HG03432 (cell line): ENCODE data around the gene SUN3.
A peak's percentile ranks its signal among the peaks of the same experiment; 100 is the strongest.

Source experiments
- ATAC-seq: cut with Tn5 transposase; IDR thresholded peaks from one replicate; pipeline ENCODE4 v1.9.1; 2021; ENCODE audit warnings: mild to moderate bottlenecking, moderate library complexity; ENCODE audit not compliant: unreplicated experiment

The SUN3 gene

GRCh38 chr7:47979832-47980181 is 49.1 kb downstream of the SUN3 start:
- no peak for ATAC-seq

- peak; percentile 99 for ATAC-seq
These were observed 49.6 kb downstream of the SUN3 start, which contains the start of gene HUS1 for GRCh38 chr7:47979145-47979831. TSS of gene HUS1 (minus strand) at chr7:47979615. CDS start at chr7:47979519, 96 bp downstream.

- ATAC-seq: no peak
These were observed 50.1 kb downstream of the SUN3 start for GRCh38 chr7:47978790-47979144.

DNA sequence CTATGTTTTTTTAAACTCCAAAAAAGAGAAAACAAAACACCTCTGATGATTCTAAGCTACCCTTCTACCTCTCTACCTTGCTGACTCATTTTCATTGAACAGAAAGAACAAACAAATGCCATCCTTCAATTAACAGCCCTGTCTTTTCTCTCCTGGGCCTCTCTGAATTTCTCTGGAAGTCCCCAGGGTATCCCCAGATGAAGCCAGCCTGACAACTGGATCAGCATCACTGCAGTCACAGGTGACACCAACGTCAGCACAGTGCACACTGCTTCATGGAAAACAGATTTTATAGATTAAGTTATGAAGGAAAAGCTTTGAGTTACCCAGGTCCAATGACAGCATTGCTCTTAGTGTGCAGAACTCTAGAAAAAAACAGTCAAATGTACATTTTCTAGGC is 55.2 kb downstream of the SUN3 start:
- no peak for ATAC-seq

- ATAC-seq: no peak
These were observed 58.1 kb downstream of the SUN3 start for GRCh38 chr7:47970761-47971160.

GRCh38 chr7:47968847-47969774 is 59.8 kb downstream of the SUN3 start:
- ATAC-seq: peak; percentile 81

DNA sequence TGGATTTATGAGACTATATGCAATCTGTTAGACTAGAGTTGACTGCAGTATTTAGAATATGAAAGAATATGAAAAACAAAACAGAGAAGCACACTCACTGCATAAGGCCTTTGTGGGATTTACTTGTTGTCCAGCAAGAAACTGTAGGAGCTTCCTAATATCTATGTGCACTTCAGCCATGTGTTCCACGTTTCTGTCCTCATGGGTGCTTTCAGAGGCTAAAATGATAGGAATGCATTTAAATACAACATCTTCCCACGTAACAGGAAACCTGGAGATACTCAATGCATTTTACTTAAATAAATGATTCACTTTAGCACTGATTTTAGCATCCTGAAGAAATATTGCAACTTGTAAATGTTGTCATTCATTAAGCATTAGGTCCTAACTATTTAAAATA is 61.2 kb downstream of the SUN3 start:
- ATAC-seq: no peak

DNA sequence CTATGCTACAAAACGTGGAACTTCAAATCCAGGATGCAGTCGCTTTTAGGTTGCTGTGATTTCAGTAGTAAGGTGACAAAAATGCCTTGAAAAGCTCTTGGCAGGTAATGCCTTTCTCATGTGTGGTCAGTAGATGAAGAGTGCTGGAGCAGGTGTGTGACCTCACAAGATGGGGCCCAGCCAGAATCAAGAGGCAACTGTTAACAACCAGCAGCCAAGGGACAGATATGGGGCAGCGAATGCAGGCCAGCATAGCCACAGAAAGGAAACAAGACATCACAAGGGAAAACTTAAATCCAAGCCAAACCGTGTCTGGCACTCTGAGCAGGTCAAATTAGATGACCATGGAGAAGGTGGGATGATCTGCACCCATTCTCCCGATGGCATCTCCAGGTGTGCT is 61.8 kb downstream of the SUN3 start:
- ATAC-seq: no peak

GRCh38 chr7:47965456-47965855 is 63.5 kb downstream of the SUN3 start:
- no peak for ATAC-seq

- ATAC-seq: no peak
These were observed 66.6 kb downstream of the SUN3 start for GRCh38 chr7:47962262-47962661.

- no peak for ATAC-seq
These were observed 71.8 kb downstream of the SUN3 start for GRCh38 chr7:47957156-47957555.

- no peak for ATAC-seq
These were observed 72.7 kb downstream of the SUN3 start for GRCh38 chr7:47956220-47956619.

DNA sequence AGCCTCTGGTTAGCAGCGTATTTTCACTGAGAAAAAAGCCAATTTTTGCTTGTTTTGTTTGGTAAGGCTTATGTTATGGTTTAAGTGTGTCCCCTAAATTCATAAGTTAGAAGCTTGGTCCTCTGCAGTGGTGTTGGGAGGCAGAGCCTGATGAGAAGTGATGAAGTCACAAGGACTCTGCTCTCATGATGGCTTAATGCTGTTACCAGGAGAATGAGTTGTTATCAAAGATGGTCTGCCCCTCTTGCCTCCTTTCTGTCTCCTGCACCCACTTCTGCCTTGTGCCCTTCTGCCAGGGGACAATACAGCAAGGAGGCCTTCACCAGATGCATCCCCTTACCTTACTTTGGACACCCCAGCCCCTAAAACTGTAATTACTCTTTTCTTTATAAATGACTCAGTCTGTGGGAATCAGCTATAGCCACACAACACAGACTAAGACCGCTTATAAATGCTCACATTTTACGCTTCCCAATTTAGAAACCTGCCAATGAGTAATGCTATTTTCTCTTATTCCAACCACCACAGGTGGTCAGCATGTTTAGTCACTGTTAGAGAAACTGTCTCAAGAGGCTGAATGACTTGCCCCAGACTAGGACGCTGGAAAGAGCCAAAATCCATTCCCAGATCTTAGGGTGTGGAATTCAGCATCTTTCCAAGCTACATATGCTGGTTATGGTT is 74.5 kb downstream of the SUN3 start:
- ATAC-seq: peak; percentile 64

GRCh38 chr7:47953822-47954221 is 75.1 kb downstream of the SUN3 start:
- peak; percentile 77 for ATAC-seq

DNA sequence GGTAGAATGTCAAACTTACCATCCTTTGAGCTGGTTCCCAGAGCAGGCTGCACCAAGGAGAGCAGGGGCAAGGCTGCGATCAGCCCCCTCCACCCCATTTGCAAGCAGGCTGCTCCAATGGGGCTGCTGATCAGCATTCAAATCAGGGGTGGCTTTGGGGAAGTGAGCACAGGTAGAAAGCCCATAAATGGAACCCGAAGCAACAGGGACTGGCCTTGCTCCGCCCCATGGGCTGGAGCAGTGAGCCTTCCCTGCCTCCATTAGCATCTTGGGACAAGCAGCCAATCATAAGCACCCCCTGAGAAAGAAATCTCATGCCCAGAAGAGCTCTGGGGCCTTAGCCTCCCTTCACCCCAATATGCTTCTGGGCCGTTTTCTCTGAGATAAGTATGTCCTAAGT is 76.7 kb downstream of the SUN3 start:
- no peak for ATAC-seq

GRCh38 chr7:47951374-47951773 is 77.5 kb downstream of the SUN3 start:
- ATAC-seq: no peak

GRCh38 chr7:47950714-47951113 is 78.2 kb downstream of the SUN3 start:
- ATAC-seq: no peak

DNA sequence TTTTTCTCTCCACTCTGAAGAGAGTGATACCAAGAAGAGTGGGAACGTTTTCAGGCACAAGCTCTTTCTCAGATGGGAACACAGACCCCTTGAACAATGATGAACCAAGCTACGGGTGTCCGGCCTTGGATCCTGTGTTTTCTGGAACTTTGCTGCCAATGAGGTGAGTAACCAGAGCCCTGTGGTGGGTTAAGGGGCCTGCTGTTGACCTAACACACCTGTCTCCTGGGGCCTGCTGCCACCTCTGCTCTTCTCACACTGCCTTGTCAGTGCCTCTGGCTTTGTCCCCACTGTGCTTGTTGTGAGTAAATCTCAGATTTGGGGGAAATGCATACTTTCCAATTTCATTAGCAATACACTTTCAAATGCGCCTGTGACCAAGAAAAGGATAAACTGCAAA is 79.2 kb downstream of the SUN3 start:
- ATAC-seq: no peak

DNA sequence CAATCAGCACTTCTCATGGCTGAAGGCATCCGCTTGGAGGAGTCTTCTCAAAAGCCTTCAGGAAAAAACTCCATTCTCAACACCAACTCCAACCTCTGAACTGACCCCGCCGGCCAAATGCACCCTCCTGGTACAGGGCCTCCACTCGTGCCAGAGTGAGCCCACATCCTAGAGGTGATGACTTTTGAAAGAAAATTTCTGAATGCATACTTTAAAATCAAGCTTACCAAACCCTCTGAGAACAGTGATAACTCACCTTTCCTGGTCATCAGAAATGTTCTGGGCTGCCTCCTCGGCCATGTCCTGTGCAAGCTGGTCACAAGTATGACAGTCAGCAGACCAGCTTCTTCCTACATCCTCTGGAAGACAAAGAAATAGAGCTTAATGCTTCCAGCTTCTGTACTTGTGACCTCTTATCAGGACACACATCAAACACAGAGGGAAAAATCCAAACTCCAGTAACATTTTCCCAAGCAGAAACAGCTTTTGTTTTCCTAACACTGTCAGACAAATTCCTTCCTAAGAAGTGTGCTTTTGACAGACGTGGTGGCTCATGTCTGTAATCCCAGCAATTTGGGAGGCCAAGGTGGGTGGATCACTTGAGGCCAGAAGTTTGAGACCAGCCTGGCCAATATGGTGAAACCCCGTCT is 80.6 kb downstream of the SUN3 start, which contains the start of gene PKD1L1:
TSS of gene PKD1L1 (minus strand) at position 326 of the 650 bp plus-strand sequence. CDS start at position 300, 26 bp downstream.
- ATAC-seq: no peak

DNA sequence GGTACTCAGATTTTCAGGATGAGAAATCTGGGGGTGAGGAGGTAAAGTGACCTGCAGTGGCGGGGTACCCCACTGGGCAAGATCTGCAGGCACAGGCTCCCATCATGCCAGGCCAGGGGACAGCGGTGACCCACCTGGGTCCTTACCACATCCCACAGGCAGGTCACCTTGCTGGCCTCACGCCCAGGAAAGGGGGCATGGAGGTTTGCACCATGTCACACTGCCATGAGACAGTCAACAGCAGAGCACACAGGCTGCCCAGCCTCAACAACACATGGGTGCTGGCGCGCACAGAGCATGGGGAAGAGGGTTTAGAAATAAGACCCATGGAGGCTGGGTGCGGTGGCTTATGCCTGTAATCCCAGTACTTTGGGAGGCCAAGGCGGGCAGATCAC is 81.6 kb downstream of the SUN3 start:
- no peak for ATAC-seq
